Measurements from ENCODE around the gene GTF2IRD1.
"Not testable (repeated sequence)": the region's sequence is repeated elsewhere in the genome, so short reads cannot be mapped to it uniquely, and the experiment has no call there.

The GTF2IRD1 gene, protein sequence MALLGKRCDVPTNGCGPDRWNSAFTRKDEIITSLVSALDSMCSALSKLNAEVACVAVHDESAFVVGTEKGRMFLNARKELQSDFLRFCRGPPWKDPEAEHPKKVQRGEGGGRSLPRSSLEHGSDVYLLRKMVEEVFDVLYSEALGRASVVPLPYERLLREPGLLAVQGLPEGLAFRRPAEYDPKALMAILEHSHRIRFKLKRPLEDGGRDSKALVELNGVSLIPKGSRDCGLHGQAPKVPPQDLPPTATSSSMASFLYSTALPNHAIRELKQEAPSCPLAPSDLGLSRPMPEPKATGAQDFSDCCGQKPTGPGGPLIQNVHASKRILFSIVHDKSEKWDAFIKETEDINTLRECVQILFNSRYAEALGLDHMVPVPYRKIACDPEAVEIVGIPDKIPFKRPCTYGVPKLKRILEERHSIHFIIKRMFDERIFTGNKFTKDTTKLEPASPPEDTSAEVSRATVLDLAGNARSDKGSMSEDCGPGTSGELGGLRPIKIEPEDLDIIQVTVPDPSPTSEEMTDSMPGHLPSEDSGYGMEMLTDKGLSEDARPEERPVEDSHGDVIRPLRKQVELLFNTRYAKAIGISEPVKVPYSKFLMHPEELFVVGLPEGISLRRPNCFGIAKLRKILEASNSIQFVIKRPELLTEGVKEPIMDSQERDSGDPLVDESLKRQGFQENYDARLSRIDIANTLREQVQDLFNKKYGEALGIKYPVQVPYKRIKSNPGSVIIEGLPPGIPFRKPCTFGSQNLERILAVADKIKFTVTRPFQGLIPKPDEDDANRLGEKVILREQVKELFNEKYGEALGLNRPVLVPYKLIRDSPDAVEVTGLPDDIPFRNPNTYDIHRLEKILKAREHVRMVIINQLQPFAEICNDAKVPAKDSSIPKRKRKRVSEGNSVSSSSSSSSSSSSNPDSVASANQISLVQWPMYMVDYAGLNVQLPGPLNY

DNA sequence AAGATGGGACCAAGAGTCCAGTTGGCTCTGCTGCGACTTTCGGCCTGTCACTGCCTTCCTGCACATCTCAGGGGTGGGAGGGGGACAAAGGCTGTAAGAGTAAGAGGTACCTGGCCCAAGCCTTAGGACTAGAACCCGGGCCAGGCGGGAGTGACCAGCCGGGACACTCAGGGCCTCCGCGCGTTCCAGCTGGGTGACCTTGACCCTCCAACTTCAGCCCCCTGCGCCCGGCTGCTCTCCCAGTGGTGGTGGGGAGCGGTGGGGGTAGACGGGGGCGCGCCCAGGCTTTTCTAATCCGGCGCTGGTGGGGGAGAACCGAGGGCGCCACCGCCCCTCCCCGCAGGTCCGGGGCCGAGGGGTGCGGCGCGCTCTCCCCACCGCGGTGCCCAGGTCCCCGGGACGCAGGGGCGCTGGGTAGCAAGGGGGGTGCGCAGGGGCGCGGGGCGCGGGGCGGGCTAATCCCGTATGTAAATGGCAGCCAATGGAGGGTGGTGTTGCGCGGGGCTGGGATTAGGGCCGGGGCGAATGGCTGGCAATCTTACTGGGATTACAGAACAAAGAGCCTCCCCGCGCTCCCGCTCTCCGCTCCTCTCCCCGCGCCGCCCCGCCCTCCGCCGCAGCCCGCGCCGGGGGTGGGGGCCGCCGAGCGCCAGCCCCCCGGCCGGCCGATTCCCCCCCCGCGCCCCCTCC is at the start of gene GTF2IRD1:
TSS of gene GTF2IRD1 (plus strand) at position 585 of the 690 bp plus-strand sequence. CDS start 54,175 bp downstream, outside the sequence.
- peak; percentile 84 for DNase-seq

DNA sequence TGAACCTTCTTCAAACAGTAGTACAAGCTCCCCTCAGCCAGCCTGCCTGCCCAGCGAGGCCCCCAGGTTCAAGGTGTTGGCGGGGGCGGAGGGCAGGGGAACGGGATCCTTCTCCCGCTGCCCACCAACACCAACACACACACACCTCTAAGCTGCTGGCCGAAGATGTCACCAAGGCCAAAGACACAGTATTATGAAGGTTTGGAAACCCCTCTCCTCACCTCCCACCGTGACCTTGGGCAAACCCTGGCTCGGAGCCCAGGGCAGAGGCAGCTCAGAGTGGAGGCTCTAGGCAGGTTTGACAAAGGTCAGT is 49.4 kb upstream of the GTF2IRD1 start:
- DNase-seq: no peak

DNA sequence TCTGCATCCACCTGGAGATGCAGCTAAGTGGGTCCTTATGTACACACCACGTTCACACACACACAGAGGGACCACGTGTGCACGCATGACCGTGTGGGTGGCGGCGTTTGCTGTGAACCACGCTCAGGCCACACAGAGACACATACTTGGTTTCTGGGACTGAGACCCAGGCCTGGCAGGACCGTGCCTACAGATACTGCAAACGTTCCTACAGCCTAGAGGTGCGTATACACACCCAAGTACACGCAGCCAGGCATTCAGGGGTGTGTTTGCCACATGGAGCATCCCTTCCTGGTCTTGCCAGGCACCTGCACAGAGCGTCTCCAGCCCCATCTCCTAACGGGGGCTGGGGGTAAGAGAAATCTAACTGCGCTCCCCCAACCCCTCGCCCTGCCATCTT is 49.0 kb upstream of the GTF2IRD1 start:
- no peak for DNase-seq

DNA sequence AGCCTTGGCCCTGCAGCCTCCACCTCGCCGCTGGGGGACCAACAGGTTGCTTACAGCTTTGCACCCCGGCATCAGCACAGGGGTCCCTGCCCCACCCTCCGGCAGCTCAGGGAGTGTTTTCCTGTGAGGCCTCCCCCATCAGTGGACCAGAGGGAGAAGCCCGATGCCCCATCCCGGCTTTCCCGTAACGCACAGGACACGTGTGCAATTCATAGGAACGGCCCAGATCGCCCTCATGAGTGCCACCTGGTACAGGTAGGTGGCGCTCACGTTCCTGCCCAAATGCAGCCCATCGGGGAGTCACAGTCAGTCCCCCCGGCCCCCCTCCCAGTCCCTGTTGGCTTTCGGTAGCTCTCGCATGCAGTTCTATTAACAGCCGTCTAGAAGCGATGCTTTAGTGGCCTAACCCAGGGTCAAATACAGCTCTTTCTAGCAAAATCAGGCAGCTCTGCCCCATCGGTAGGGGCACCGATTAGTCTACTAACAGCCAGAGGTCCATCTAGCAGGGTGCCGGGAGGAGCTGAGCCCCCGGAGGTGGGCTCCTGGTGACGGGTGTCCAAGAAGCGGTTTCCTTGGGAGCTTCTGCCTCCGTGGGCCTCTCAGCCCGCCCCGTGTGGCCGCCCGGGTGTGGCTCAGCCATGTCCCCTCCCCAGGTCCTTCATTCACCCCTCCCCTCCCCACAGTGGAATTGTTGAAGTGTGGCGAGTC is 48.4 kb upstream of the GTF2IRD1 start:
- DNase-seq: peak; percentile 9

DNA sequence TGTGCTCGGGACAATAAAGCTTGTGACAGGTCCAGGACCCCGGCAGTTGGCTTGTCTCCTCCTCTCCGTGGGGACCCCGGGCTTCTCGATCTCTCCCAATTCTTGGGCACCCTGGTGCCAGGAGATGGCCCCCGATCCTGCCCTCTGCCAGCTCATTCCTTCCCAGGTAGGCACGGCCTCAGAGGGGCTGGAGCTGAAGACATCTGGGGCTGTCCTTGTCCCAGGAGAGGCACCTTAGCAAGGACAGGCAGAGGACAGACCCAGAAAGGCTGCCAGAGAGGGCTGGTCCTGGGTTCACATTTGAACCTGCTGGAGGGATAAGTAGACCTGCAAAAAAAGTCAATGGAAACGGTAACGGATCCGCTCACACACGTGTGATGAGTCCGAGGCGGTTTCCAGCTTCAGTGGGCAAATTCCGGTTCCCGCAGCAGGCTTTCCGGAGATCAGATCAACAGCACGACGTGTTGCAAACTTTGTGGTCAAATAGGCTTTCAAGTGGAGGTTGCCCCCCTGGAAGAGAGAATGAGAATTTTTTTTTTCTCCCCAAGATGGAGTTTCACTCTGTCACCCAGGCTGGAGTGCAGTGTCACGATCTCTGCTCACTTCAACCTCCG is 47.7 kb upstream of the GTF2IRD1 start:
- DNase-seq: no peak

DNA sequence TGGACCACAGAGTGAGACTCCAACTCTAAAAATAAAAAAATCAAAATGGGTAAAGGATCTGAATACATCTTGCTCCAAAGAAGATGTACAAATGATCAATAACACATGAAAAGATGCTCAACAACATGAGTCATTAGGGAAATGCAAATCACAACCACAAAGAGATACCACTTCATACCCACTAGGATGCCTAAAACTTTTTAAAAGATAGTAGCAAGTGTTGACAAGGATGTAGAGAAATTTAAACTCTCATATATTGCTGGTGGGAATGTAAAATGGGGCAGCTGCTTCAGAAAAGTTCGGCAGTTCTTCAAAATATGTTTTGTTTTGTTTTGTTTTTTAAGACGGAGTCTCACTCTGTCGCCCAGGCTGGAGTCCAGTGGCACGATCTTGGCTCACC is 45.7 kb upstream of the GTF2IRD1 start:
- DNase-seq: peak; percentile 12

DNA sequence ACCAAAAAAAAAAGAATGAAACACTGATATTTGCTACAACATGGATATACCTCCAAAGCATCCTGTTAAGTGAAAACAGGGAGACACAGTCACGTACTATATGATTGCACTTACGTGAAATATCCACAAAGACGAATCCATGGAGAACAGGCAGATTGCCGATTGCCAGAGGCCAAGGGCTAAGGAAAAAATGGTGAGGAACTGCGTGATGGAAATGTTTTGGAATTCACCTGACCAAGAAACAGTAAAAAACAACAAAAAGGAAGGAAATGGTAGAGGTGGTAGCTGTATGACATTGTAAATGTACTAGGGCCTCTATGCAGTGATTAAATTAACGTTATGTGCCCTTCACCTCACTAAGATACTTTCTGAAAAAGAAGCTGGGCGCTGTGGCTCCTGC is 44.1 kb upstream of the GTF2IRD1 start:
- no peak for DNase-seq

DNA sequence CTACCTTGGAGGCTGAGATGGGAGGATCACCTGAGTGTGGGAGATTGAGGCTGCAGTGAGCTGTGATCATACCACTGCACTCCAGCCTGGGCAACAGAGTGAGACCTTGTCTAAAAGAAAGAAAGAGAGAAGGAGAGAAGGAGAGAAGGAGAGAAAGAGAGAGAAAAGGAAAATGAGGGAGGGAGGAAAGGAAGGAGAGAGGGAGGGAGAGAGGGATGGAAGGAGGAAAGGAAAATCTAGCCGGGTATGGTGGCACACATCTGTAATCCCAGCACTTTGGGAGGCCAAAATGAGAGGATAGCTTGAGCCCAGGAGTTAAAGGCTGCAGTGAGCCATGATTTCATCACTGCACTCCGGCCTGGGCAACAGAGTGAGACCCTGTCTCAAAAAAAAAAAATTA is 42.9 kb upstream of the GTF2IRD1 start:
- DNase-seq: no peak

DNA sequence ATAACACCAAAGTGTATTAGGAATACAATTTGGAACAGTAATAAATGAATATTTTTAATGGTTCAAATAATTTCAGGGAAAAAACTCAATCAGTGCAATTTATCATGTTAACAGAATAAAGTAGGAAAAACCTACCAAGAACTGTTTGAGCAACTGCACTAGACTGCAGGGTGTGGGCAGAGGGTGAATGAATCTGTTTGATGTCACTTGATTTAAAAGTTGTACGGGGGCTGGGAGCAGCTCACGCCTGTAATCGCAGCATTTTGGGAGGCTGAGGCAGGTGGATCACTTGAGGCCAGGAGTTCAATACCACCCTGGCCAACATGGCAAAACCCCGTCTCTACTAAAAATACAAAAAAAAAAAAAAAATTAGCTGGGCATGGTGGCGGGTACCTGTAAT is 42.1 kb upstream of the GTF2IRD1 start:
- DNase-seq: not testable (repeated sequence)

DNA sequence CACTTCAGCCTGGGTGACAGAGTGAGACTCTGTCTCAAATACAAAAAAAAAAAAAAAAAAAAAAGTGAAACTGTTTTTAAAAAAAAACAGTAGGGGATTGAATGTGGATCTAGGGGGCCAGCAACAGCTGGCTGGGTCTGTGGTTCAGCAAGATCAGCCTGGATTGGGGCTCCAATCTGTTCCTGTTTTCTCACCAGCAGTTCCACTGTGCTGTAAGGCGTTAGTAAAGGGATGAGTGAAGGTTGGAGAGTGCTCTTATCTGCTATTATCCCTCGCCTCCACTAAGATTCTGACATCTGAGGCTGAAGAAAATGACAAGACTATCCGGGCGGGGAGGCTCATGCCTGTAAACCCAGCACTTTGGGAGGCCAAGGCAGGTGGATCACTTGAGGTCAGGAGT is 41.6 kb upstream of the GTF2IRD1 start:
- DNase-seq: no peak

DNA sequence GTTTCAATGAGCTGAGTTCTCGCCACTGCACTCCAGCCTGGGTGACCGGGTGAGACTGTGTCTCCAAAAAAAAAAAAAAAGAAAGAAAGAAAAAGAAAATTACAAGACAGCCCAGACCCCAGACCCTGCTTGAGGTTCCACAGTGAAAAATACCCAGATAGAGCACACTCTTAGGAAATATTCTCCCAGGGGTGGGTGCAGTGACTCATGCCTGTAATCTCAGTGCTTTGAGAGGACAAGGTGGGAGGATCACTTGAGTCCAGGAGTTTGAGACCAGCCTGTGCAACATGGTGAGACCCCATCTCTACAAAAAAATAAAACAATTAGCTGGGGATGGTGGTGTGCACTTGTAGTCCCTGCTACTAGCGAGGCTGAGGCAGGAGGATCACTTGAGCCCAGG is 41.1 kb upstream of the GTF2IRD1 start:
- DNase-seq: peak; percentile 16

DNA sequence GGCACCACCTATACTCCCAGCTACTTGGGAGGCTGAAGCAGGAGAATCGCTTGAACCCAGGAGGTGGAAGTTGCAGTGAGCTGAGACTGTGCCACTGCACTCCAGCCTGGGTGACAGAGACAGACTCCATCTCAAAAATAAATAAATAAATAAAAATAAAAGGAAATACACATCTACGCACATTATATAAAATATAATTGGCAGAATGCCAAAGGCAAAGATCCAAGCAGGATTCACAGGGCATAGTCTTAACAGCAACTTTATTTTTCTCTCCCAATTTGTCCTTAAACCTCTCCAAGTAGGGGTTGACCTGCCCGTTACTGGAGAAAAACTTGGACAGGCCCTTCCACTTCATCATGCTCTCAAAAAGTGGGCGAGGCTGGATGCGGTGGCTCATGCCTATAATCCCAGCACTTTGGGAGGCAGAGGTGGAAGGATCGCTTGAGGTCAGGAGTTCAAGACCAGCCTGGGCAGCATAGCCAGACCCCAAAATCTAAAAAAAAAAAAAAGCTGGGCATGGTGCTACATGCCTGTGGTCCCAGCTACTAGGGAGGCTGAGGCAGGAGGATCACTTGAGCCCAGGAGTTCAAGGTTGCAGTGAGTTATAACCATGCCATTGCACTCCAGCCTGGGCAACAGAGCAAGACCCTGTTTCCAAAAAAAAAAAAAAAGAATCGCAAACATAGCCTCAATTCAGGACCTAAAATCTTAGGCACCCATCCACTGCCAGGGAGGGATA is 38.9 kb upstream of the GTF2IRD1 start:
- DNase-seq: not testable (repeated sequence)

DNA sequence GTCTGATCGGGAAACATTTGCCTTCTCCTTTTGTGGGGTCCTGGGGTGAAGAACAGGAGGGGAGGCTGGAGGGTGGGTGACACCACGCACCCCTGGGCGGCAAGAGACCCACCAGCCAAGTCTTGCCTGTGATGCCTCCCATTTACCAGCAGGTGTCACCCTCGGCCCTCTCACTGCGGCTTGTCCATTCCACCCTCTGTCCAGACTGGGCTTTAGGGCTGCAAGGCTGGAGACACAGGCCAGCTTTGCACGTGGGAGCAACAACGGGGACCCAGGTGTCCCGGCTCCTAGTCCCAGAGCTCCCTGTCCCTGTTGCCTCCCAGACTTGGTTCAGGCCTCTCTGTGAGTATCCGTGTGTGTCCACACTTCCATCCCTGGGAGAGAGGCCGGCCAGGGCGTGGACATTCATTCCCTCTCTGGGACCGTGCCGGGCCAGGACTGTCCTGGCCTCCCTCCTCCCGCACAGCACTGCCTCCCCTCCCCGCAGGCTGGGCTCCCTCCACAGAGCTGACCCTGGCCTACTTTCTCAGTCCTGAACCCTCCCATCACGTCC is 36.2 kb upstream of the GTF2IRD1 start:
- peak; percentile 58 for DNase-seq

DNA sequence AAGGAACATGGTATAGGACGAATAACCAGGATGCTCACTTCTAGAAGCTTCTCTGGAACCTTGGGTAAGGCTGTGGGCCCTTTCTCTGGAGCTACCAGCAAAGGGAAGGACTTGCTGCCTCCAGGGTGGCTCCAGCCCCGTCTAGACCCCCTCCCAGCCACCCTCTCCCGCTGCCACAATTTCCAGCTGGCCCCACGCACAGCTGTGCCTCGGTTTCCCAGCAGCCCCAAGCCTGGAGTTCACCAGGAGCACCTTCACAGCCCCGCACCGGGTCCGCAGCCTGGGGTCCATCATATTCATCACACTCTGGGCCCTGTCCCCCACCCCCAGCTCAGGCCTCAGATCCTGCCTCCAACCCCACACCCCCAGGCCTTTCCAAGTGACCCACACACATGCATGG is 35.6 kb upstream of the GTF2IRD1 start:
- no peak for DNase-seq

DNA sequence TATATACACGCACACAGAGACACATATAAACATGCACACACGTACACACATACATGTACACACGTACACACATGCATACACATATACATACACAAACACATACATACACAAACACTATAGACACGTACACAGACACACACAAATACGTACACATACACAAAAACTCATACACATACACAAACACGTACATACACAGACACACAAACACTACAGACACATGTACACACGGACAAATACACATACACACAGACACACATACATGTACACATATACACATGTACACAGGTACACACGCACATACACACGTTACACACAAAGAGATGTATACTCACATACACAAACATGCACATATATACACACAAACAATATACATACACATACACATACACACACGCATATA is 35.2 kb upstream of the GTF2IRD1 start:
- no peak for DNase-seq

DNA sequence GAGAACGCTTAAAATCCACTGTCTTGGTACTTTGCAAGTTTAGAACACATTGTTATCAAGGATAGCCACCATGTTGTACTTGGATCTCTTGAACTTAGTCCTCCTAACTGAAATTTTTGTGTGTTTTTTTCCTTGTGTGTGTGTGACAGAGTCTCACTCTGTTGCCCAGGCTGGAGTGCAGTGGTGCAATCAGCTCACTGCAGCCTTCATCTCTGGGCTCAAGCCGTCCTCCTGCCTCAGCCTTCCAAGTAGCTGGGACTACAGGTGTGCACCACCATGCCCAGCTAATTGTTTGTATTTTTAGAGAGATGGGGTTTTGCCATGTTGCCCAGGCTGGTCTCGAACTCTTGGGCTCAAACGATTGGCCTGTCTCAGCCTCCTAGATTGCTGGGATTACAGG is 34.5 kb upstream of the GTF2IRD1 start:
- not testable (repeated sequence) for DNase-seq

DNA sequence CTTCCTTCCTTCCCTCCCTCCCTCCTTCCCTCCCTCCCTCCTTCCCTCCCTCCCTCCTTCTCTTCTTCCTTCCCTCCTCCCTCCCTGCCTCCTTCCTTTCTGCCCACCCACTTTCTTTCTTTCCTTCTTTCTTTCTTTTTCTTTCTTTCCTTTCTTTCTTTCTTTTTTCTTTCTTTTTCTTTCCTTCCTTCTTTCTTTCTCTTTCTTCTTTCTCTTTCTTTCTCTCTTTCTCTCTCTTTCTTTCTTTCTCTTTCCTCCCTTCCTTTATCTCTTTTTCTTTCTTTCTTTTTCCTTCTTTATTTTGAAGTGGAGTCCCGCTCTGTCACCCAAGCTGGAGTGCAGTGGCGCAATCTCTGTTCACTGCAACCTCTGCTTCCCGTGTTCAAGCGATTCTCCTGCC is 33.7 kb upstream of the GTF2IRD1 start:
- DNase-seq: no peak

DNA sequence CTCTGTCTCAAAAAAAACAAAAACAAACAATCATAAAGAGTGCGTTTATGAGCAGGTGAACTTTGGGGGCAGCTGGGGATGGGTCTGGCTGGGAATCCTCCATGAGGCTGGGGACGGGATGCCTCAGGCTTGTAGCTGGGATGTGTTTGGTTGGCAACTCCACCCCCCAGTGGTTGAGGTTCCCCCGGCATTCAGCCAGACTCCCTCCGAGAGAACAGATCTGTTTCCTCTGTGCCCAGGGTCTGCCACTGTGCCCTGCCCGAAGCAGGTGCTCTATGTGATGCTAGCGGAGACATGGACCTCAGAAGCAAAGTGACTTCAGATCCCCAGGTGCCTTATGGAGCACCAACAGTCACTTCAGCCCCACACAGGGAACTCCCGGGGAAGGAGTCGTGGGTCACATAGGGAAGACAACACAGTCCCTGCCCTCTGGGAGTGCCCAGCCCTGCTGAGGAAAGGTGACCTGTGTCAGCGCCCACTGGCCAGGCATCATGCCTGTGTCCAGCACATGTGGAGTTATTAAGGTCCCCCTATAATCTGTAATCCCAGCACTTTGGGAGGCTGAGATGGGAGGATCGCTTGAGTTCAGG is 29.3 kb upstream of the GTF2IRD1 start:
- no peak for DNase-seq

DNA sequence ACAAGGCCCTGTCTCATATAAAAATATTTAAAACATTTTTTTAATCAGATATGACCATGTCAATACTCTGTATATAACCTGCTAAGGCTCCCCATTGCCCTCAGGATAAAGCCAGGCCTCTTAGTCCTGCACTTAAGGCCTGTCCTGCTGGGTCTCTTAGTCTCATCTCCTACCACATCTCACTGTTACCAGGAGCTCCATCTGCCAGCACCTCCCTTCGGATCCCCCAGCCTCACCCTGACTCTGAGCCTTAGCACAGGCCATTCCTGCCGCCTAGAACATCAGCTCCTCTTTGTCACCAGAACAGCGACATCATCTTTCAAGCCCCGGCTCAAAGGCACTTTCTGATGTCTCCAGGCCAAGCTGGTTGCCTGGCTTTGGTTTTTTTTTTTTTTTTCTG is 25.7 kb upstream of the GTF2IRD1 start:
- no peak for DNase-seq

DNA sequence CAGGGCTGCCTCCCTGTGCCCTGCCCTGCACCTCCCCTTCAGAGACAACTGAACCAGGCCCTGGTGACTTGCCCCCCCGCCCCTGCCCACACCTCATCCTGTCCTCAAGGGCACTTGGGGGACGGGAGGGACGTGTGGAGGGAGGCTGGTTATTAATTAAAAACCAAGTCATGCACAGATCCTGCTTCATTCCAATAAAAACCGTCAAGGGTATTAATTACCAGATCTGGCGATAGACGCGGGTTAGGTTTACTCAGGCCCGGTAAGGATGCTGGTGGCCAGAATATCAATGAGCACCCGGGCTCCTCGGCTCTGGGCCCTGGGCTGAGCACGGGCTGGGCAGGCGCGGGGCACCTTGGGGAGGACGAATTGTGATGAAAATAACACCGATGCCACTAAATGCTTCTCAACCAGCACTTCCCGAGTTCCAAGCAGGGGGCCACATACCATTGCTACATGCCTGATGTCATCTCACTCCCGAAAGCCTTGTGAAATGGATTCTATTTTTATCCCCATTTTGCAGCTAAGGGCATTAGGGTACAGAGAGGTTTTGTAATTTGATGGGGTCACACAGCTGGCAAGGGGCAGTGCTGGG is 24.5 kb upstream of the GTF2IRD1 start:
- peak; percentile 85 for DNase-seq
